MCF 10A (cell line): ENCODE results near the gene RIPOR2. TPM values are rescaled to one million over a fixed set of nuclear protein-coding genes. Genes with fewer than 3 reads are reported as not detected.

Experiments
- BruUV-seq: library from RNA; stranded (reverse); fragments of 400-500 nt; replicated peaks from 2 replicates; lab custom pipeline; 2021; lab: Mats Ljungman, UMichigan
- CTCF ChIA-PET: fragments of 300-600 bp; sonication (Branson Sonifier 250); formaldehyde crosslinking; extraction: SDS; loops from one replicate; lab custom pipeline; 2021; ENCODE audit warnings: antibody characterized with exemption, inconsistent platforms; lab: Yijun Ruan, JAX
- POLR2A ChIA-PET: fragments of 300-600, 350-650 bp; sonication (Branson Sonifier 250); formaldehyde crosslinking; extraction: SDS; loops from one replicate; lab custom pipeline; 2020; ENCODE audit warnings: antibody characterized with exemption, inconsistent platforms; lab: Yijun Ruan, JAX
- DNase-seq: peaks from one replicate; pipeline ENCODE4 v3.0.0-alpha.2; 2018; ENCODE audit not compliant: unreplicated experiment
- H3K27ac Mint-ChIP-seq: one replicate; pipeline ENCODE4 v1.8.0; 2022; ENCODE audit warnings: mild to moderate bottlenecking, low read depth, mixed read lengths; ENCODE audit not compliant: unreplicated experiment
- H3K27me3 Mint-ChIP-seq: one replicate; pipeline ENCODE4 v1.8.0; 2022; ENCODE audit warnings: mixed read lengths; ENCODE audit not compliant: insufficient read depth, unreplicated experiment
- H3K36me3 Mint-ChIP-seq: one replicate; pipeline ENCODE4 v1.8.0; 2022; ENCODE audit warnings: mild to moderate bottlenecking, moderate library complexity, mixed read lengths; ENCODE audit not compliant: insufficient read depth, unreplicated experiment
- H3K4me1 Mint-ChIP-seq: one replicate; pipeline ENCODE4 v1.8.0; 2022; ENCODE audit warnings: mixed read lengths; ENCODE audit not compliant: insufficient read depth, unreplicated experiment
- H3K4me3 Mint-ChIP-seq: one replicate; pipeline ENCODE4 v1.8.0; 2022; ENCODE audit warnings: mild to moderate bottlenecking, moderate library complexity, mixed read lengths; ENCODE audit not compliant: unreplicated experiment
- H3K9me3 Mint-ChIP-seq: one replicate; pipeline ENCODE4 v1.8.0; 2022; ENCODE audit warnings: mixed read lengths; ENCODE audit not compliant: unreplicated experiment
- intact Hi-C: fragments of 100-400 bp; cut with micrococcal nuclease; formaldehyde crosslinking; loops from 2 replicates; pipeline ENCODE4 v1.14.1; 2022
- total RNA-seq: library from RNA; stranded (reverse); gene quantifications from 2 replicates; pipeline ENCODE4 v1.2.3, GENCODE V29; 2022
- TF ChIP-seq, protein P1 (sequence below): fragments of 200-600 bp; IDR thresholded peaks from one replicate; pipeline ENCODE4 v1.8.0; 2022; ENCODE audit warnings: antibody characterized with exemption, mild to moderate bottlenecking; ENCODE audit not compliant: unreplicated experiment

RIPOR2 gene
- total RNA-seq, 1 experiment from 2014 or later = 4.9 TPM

DNA sequence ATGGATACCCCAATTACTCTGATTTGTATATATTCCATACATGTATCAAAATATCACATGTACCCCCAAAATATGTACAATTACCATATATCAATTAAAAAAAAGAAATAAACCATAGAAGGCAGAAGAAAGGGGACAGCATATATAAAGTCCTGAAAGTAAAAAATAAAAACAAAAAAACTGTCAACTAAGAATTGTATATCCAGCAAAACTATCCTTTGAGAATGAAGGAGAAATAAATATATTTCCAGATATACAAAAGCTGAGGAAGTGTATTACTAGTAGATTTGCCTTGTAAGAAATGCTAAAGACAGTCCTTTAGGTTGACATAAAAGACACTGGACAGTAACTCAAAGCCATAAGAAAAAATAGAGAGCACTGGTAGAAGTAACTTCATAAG is 9.3 kb upstream of the RIPOR2 start:
- ChIA-PET POLR2A (no interaction called here), CTCF (no interaction called here)
- TF ChIP-seq, protein P1, sequence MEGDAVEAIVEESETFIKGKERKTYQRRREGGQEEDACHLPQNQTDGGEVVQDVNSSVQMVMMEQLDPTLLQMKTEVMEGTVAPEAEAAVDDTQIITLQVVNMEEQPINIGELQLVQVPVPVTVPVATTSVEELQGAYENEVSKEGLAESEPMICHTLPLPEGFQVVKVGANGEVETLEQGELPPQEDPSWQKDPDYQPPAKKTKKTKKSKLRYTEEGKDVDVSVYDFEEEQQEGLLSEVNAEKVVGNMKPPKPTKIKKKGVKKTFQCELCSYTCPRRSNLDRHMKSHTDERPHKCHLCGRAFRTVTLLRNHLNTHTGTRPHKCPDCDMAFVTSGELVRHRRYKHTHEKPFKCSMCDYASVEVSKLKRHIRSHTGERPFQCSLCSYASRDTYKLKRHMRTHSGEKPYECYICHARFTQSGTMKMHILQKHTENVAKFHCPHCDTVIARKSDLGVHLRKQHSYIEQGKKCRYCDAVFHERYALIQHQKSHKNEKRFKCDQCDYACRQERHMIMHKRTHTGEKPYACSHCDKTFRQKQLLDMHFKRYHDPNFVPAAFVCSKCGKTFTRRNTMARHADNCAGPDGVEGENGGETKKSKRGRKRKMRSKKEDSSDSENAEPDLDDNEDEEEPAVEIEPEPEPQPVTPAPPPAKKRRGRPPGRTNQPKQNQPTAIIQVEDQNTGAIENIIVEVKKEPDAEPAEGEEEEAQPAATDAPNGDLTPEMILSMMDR = no peak
- Mint-ChIP-seq H3K36me3 (peaks cover 15% of the 10 kb centered on the region), H3K27ac (no peak overlapping the region), H3K27me3 (no peaks in the 10 kb centered on the region), H3K4me1 (no peaks in the 10 kb centered on the region), H3K9me3 (peaks cover 8% of the 10 kb centered on the region), H3K4me3 (no peak overlapping the region)
- no peak for DNase-seq
- no TSS peak for BruUV-seq
- intact Hi-C loops = no loop called here

DNA sequence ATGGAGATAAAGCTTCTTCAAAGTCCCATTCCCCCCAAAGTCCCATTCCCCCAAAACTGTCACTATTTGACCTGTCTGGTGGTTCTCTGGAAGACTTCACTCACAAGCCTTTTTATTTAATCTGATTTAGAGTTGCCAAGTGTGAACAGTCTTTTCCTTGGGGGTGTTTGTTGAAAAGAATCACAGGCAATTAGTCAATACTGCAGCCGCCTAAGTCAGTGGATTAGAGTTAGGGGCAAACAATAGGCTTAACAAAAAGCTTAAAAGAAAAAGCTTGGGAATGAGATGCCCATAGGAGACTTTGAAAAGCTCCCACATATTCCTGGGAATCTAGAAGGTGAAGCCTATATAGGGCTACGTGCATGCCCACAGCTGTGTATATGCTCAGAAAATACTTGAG is 8.0 kb upstream of the RIPOR2 start:
- Mint-ChIP-seq H3K27me3 (no peaks in the 10 kb centered on the region), H3K27ac (no peak overlapping the region), H3K36me3 (peaks cover 15% of the 10 kb centered on the region), H3K4me1 (no peaks in the 10 kb centered on the region), H3K9me3 (peaks cover 8% of the 10 kb centered on the region), H3K4me3 (no peak overlapping the region)
- no TSS peak for BruUV-seq
- DNase-seq = no peak
- TF ChIP-seq, protein P1 = no peak
- ChIA-PET CTCF (interaction anchor here (1.0 kb wide), 1 partner anchor 10 kb away, joined by 3 read pairs; no protein-coding TSS in a partner anchor), POLR2A (interaction anchor here (1.1 kb wide), 1 partner anchor 14 kb away, joined by 5 read pairs; no protein-coding TSS in a partner anchor)
- intact Hi-C loops = no loop called here

DNA sequence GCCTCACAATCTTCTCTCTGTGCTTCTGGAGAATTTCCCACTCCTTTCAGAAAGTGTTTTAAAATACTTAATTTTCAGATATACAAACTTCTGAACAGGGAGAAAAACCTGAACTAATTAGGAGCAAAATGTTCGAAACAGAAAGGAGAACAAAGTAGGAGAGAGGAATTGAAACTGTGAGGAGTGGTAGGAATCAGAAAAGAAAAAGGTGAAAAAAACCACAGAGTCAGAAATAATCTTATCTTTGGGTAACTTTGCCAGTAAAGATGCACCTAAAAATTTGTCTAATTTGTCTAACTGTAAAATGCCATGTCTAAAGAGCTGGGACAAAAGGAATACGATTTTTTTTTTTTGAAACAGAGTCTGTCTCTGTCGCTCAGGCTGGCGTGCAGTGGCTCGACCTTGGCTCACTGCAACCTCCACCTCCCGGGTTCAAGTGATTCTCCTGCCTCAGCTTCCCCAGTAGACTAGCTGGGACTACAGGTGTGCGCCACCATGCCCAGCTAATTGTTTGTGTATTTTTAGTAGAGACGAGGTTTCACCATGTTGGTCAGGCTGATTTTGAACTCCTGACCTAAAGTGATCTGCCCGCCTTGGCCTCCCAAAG is 4.7 kb upstream of the RIPOR2 start:
- Mint-ChIP-seq H3K27me3 (no peaks in the 10 kb centered on the region), H3K36me3 (no peaks in the 10 kb centered on the region), H3K27ac (no peak overlapping the region), H3K4me1 (peaks cover 7% of the 10 kb centered on the region), H3K9me3 (peaks cover 8% of the 10 kb centered on the region), H3K4me3 (no peak overlapping the region)
- ChIA-PET POLR2A (no interaction called here), CTCF (no interaction called here)
- DNase-seq = no peak
- TF ChIP-seq, protein P1 = no peak
- BruUV-seq = no TSS peak
- intact Hi-C loops = no loop called here

DNA sequence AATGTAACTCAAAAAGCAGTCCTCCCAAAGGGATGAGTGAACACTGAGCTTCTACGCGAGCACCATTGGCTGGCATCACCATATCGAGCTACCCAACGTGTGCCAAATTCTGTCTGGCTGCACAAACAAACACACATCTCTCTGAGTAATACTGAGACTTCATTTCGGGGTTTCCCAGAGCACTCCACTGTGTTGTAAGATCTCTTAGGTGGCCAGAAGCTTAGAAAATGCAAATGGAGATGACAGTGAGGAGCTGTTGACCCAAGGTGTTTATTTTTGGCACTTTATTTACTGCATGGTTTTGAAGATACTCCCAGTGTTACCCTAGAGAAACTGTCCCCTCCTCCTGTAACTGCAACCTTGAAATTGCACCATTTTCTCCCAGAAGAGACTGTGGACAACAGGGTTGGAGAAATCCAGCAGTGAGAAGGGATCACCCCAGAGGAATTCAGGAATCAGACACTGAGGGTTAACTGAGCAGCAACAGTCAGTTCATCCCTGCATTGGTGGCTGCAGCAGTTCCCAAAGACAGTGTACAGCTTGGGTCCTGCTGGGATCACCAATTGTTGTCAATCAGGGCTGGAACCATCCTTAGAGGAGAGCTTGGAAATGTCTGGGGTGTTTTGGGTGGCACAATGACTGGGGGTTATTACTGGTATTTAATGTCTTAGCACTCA is 1.0 kb upstream of the RIPOR2 start:
- no TSS peak for BruUV-seq
- ChIA-PET CTCF (interaction anchor here (0.6 to 1.7 kb wide), 4 partner anchors 13 to 201 kb away, joined by 3 to 5 read pairs (median 4); no protein-coding TSS in a partner anchor), POLR2A (interaction anchor here (0.9 to 1.0 kb wide), 2 partner anchors 70 to 81 kb away, joined by 3 to 4 read pairs; no protein-coding TSS in a partner anchor)
- no peaks in the 10 kb centered on the region for H3K36me3 Mint-ChIP-seq
- peak; percentile 79 for DNase-seq
- H3K27me3 Mint-ChIP-seq = no peaks in the 10 kb centered on the region
- no peaks in the 10 kb centered on the region for H3K9me3 Mint-ChIP-seq
- intact Hi-C loops = no loop called here
- H3K27ac Mint-ChIP-seq = no peak overlapping the region
- peaks cover 15% of the 10 kb centered on the region for H3K4me1 Mint-ChIP-seq
- H3K4me3 Mint-ChIP-seq = no peak overlapping the region
- TF ChIP-seq, protein P1 = no peak
